ENCODE results near the gene KCTD3.

DNA sequence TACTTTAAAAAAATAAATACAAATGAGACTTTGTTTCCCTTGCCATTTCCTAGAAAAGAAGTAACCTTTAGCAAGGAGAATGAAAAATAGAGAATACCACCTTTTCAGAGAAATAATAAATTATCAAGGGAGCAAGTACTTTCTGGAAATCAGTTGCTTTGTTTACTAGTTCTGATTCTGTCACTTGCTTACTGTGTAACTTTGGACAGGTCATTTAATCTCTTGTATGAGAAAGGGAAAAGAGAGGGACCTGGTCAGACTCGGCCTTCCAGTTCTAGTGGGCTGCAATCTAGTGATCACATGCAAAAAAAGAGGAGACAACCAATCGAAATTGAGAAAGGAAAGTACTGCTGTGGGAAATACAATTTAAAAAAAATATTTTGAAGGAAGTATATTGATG, 34.2 kb downstream of the KCTD3 start:
- no peak for TF ChIP-seq CTCF (IDR thresholded peaks at IDR 0.05)
- no peak for TF ChIP-seq EP300 (IDR thresholded peaks at IDR 0.05)
- TF ChIP-seq POLR2A (IDR thresholded peaks at IDR 0.05), result no peak
- no peak for TF ChIP-seq POLR2AphosphoS5 (IDR thresholded peaks at IDR 0.05)
